ENCODE measurements around the gene CUL4B. TPM values are rescaled to one million over a fixed set of nuclear protein-coding genes. Genes with fewer than 3 reads are reported as not detected.

CUL4B gene
- total RNA-seq, 1 experiment from 2014 or later = 50.6 TPM

DNA sequence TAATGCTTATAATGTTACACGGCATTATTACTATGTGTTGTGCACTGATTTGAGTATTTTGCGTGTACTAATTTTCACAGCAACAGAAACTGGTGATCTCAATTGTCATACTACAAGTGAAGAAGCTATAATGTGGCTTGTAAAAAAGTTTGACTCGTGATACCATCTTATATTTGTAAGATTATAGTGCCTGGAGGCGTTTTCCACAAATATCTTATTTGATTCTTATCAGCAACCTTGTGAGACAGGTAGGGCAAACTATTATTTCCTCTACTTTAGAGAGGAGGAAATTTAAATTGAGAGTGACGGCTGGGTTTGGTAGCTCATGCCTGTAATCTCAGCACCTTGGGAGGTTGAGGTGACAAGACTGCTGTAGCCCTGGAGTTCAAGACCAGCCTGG lies 4.5 kb downstream of the CUL4B start:
- H3K79me2 ChIP-seq (ENCODE audit: low read length) = peaks cover 61% of the 10 kb centered on the region
- no peak overlapping the region for H3K27ac ChIP-seq (ENCODE audit: low read length)
- H3K4me1 ChIP-seq (ENCODE audit: low read length) = peaks cover 15% of the 10 kb centered on the region
- no peaks in the 10 kb centered on the region for H3K27me3 ChIP-seq (ENCODE audit: low read length)
- no peaks in the 10 kb centered on the region for H3K9me2 ChIP-seq (replicated peaks; ENCODE audit: insufficient read depth, low read length)
- DNase-seq = no peak
- no peaks in the 10 kb centered on the region for H4K20me1 ChIP-seq (ENCODE audit: insufficient read depth, low read depth, low read length)
- H3K4me3 ChIP-seq (ENCODE audit: low read length) = no peak overlapping the region
- H3K36me3 ChIP-seq (ENCODE audit: insufficient read depth, low read length) = peaks cover 16% of the 10 kb centered on the region
- H2AFZ ChIP-seq (ENCODE audit: low read length) = no peak overlapping the region
- H3K9ac ChIP-seq (ENCODE audit: low read length) = no peak overlapping the region
- no peak overlapping the region for H3K4me2 ChIP-seq (ENCODE audit: low read depth, low read length, poor library complexity, severe bottlenecking)
- no peaks in the 10 kb centered on the region for H3K9me3 ChIP-seq (ENCODE audit: low read length)

DNA sequence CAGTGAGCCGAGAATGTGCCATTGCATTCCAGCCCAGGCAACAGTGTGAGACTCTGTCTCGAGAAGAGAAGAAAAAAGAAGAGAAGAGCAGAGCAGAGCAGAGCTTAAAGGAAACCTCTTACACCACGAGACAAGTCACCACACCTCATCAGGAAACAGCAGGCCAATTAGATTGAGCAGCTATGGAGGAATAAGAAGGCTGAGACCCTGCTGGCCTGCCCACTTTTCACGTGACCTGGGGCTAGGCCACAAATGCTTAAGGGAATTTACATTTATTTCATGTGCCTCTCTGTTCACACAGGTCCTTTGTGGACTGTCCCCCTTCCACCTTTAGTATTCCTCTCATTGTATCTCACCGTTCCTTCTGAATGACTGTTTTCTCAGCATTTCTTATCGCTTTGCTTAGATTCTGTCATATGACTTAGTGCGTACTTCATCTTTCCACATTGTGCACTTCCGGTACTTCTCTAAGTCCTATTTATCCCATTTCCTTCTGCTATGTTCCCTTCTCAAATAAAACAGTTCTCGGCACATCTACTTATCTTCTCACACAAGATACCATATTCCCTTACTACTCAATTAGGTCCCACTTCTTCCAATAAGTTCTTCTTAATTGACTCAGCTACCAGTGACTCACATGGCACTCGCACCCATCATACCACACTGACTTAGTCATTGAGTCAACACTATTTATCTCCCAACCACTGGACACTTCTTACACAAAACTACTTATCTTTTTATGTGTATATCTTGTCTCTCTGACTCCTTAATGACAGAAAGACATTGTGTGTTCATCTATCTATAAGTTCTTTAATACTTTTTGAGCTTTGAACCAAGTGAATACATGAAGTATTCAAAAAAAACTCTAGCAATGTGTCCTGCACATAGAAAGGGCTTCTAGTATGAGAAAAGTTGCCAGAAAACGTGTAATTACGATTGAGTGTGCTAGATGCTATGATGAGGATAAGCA lies 11.0 kb downstream of the CUL4B start:
- Histone ChIP-seq H3K27me3 (ENCODE audit: low read length) (no peaks in the 10 kb centered on the region), H2AFZ (ENCODE audit: low read length) (no peak overlapping the region), H3K4me3 (ENCODE audit: low read length) (no peak overlapping the region), H3K79me2 (ENCODE audit: low read length) (peaks cover 44% of the 10 kb centered on the region), H3K36me3 (ENCODE audit: insufficient read depth, low read length) (peaks cover 17% of the 10 kb centered on the region; the same call in 1 of the 2 replicates), H4K20me1 (ENCODE audit: insufficient read depth, low read depth, low read length) (no peaks in the 10 kb centered on the region), H3K4me2 (ENCODE audit: low read depth, low read length, poor library complexity, severe bottlenecking) (no peak overlapping the region), H3K9me3 (ENCODE audit: low read length) (no peaks in the 10 kb centered on the region), H3K27ac (ENCODE audit: low read length) (no peak overlapping the region), H3K4me1 (ENCODE audit: low read length) (no peaks in the 10 kb centered on the region), H3K9me2 (replicated peaks; ENCODE audit: insufficient read depth, low read length) (no peaks in the 10 kb centered on the region), H3K9ac (ENCODE audit: low read length) (no peak overlapping the region)
- DNase-seq = no peak

DNA sequence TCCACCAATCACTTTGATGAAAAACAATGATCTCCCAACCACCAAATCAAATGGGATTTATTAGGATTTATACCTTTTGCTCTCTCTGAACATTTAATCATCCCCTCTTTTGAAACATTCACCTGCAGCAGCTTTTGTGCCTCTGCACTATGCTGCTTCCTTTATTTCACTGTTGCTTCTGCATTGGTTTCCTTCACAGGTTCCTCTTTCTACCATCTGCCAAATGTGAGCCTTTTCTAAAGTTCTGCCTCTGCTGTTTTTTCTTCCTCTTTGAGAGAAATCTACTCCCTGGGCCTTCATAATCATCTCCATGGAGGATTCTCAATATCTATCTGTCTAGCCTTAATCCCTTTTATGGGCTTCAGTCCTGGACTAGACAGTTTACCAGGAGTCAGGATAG lies 24.7 kb downstream of the CUL4B start:
- peaks cover 43% of the 10 kb centered on the region for H3K4me1 ChIP-seq (ENCODE audit: low read length)
- no peaks in the 10 kb centered on the region for H3K9me2 ChIP-seq (replicated peaks; ENCODE audit: insufficient read depth, low read length)
- no peaks in the 10 kb centered on the region for H4K20me1 ChIP-seq (ENCODE audit: insufficient read depth, low read depth, low read length)
- H3K36me3 ChIP-seq (ENCODE audit: insufficient read depth, low read length) = peaks cover 21% of the 10 kb centered on the region; the same call in 1 of the 2 replicates
- peak; percentile 72 for DNase-seq
- H3K4me3 ChIP-seq (ENCODE audit: low read length) = no peak overlapping the region
- peak overlapping the region; percentile 59 for H3K4me2 ChIP-seq (ENCODE audit: low read depth, low read length, poor library complexity, severe bottlenecking)
- peak overlapping the region; percentile 96 for H3K27ac ChIP-seq (ENCODE audit: low read length)
- no peak overlapping the region for H2AFZ ChIP-seq (ENCODE audit: low read length)
- H3K79me2 ChIP-seq (ENCODE audit: low read length) = no peaks in the 10 kb centered on the region
- peak overlapping the region; percentile 41 for H3K9ac ChIP-seq (ENCODE audit: low read length)
- H3K27me3 ChIP-seq (ENCODE audit: low read length) = no peaks in the 10 kb centered on the region
- H3K9me3 ChIP-seq (ENCODE audit: low read length) = no peaks in the 10 kb centered on the region

DNA sequence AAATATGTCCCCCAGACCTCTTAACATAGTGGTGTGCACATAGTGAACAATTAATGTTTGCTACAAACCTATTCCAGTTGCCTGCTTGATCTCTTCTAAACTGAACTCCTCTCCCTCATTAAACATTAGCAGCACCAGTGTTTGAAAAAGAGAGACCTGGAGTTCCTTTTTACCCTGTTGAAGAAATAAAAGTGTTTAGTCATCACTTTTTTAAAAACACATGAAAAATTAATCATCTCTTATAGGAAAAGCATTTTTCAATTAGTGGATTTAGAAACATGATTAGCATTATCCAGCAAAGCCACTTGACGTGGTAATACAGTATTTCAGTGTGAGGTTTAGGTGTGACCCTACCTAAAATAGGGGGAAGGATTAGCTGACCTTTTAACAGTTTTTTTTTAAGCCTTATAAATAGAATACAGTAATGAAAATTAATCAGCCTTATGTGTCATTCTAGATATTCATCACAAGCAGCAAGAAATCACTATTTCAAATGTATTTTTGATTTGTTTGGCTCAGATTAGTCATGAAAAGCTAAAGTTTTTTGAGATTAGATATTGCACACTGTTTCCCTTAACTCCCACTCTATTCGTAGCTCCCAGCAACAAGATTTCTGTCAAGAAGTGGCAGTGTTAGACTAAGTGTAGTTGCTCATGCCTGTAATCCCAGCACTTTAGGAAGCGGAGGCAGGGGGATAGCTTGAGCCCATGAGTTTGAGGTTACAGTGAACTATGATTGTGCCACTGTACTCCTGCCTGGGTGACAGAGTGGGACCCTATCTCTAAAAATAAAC lies 26.2 kb downstream of the CUL4B start:
- H3K27ac ChIP-seq (ENCODE audit: low read length) = peak overlapping the region; percentile 61
- peaks cover 24% of the 10 kb centered on the region; the same call in 1 of the 2 replicates for H3K36me3 ChIP-seq (ENCODE audit: insufficient read depth, low read length)
- no peaks in the 10 kb centered on the region for H3K9me3 ChIP-seq (ENCODE audit: low read length)

DNA sequence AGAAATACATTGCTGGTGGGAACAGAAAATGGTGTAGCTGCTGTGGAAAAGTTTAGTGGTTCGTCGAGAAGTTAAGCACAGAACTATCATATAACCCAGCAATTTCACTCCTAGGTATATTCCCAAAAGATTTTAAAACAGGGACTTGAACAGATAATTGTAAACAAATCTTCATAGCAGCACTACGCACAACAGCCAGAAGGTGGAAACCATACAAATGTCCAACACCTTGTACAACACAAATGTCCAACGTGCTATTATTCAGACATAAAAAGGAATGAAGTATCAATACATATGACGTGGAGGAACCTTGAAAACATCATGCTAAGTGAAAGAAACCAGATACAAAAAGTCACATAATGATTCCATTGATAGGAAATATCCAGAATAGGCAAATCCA lies 37.9 kb downstream of the CUL4B start:
- Histone ChIP-seq H3K36me3 (ENCODE audit: insufficient read depth, low read length) (peaks cover 8% of the 10 kb centered on the region), H3K27ac (ENCODE audit: low read length) (no peak overlapping the region), H3K79me2 (ENCODE audit: low read length) (no peaks in the 10 kb centered on the region), H3K4me3 (ENCODE audit: low read length) (no peak overlapping the region), H3K4me1 (ENCODE audit: low read length) (no peaks in the 10 kb centered on the region), H3K9me2 (replicated peaks; ENCODE audit: insufficient read depth, low read length) (no peaks in the 10 kb centered on the region), H3K4me2 (ENCODE audit: low read depth, low read length, poor library complexity, severe bottlenecking) (no peak overlapping the region), H4K20me1 (ENCODE audit: insufficient read depth, low read depth, low read length) (no peaks in the 10 kb centered on the region), H3K9me3 (ENCODE audit: low read length) (no peaks in the 10 kb centered on the region), H2AFZ (ENCODE audit: low read length) (no peak overlapping the region), H3K9ac (ENCODE audit: low read length) (no peak overlapping the region), H3K27me3 (ENCODE audit: low read length) (no peaks in the 10 kb centered on the region)
- no peak for DNase-seq

More for the DNA sequence above, 26.2 kb downstream of the CUL4B start:
- peaks cover 43% of the 10 kb centered on the region for H3K4me1 ChIP-seq (ENCODE audit: low read length)
- no peak overlapping the region for H3K9ac ChIP-seq (ENCODE audit: low read length)
- H3K79me2 ChIP-seq (ENCODE audit: low read length) = no peaks in the 10 kb centered on the region
- no peaks in the 10 kb centered on the region for H3K9me2 ChIP-seq (replicated peaks; ENCODE audit: insufficient read depth, low read length)
- no peak for DNase-seq
- H3K27me3 ChIP-seq (ENCODE audit: low read length) = no peaks in the 10 kb centered on the region
- no peak overlapping the region for H2AFZ ChIP-seq (ENCODE audit: low read length)
- H3K4me3 ChIP-seq (ENCODE audit: low read length) = no peak overlapping the region
- no peak overlapping the region for H3K4me2 ChIP-seq (ENCODE audit: low read depth, low read length, poor library complexity, severe bottlenecking)
- H4K20me1 ChIP-seq (ENCODE audit: insufficient read depth, low read depth, low read length) = no peaks in the 10 kb centered on the region

DNA sequence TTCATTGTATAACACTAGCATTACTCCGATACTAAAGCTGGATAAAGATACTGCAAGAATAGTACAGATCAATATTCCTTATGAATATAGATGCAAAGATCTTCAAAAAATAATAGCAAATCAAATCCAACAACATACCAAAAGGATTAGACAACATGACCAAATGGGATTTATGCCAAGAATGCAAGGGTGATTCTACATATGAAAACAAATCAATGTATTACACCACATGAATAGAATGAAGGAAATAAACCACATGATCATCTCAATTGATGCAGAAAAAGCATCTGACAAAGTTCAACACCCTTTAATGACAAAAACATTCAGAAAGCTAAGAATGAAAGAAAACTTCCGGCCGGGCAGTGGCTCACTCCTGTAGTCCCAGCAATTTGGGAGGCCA lies 42.8 kb downstream of the CUL4B start:
- Histone ChIP-seq H4K20me1 (ENCODE audit: insufficient read depth, low read depth, low read length) (no peaks in the 10 kb centered on the region), H3K4me3 (ENCODE audit: low read length) (no peak overlapping the region), H3K27ac (ENCODE audit: low read length) (no peak overlapping the region), H3K4me2 (ENCODE audit: low read depth, low read length, poor library complexity, severe bottlenecking) (no peak overlapping the region), H3K9me2 (replicated peaks; ENCODE audit: insufficient read depth, low read length) (no peaks in the 10 kb centered on the region), H3K79me2 (ENCODE audit: low read length) (no peaks in the 10 kb centered on the region), H3K27me3 (ENCODE audit: low read length) (no peaks in the 10 kb centered on the region), H3K9me3 (ENCODE audit: low read length) (no peaks in the 10 kb centered on the region), H3K4me1 (ENCODE audit: low read length) (no peaks in the 10 kb centered on the region), H2AFZ (ENCODE audit: low read length) (no peak overlapping the region), H3K36me3 (ENCODE audit: insufficient read depth, low read length) (no peaks in the 10 kb centered on the region), H3K9ac (ENCODE audit: low read length) (no peak overlapping the region)
- DNase-seq = no peak

DNA sequence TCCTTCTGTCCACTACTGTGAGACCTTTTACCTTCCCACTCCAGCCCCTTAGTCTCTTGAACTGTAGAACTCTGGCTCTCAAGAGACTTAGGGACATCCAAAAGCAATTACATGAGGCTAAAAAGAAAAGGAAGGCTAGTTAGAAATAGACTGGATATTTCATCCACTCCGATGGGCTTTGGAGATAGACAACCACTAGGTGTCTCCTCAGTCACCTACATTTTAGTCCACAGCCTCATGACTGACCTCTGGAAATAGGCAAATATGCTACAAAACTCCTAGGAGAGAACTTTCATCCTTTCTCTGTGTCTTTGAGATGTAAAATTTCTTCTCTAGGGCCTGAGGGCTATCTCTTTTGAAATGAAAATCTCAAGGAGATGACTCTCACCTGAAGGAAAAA lies 46.5 kb downstream of the CUL4B start:
- Histone ChIP-seq H3K27ac (ENCODE audit: low read length) (no peak overlapping the region), H3K9ac (ENCODE audit: low read length) (no peak overlapping the region), H3K9me3 (ENCODE audit: low read length) (no peaks in the 10 kb centered on the region), H3K9me2 (replicated peaks; ENCODE audit: insufficient read depth, low read length) (no peaks in the 10 kb centered on the region), H3K4me1 (ENCODE audit: low read length) (no peaks in the 10 kb centered on the region), H3K79me2 (ENCODE audit: low read length) (no peaks in the 10 kb centered on the region), H3K4me2 (ENCODE audit: low read depth, low read length, poor library complexity, severe bottlenecking) (no peak overlapping the region), H4K20me1 (ENCODE audit: insufficient read depth, low read depth, low read length) (no peaks in the 10 kb centered on the region), H3K4me3 (ENCODE audit: low read length) (no peak overlapping the region), H3K27me3 (ENCODE audit: low read length) (no peaks in the 10 kb centered on the region), H3K36me3 (ENCODE audit: insufficient read depth, low read length) (no peaks in the 10 kb centered on the region), H2AFZ (ENCODE audit: low read length) (no peak overlapping the region)
- DNase-seq = peak; percentile 46

DNA sequence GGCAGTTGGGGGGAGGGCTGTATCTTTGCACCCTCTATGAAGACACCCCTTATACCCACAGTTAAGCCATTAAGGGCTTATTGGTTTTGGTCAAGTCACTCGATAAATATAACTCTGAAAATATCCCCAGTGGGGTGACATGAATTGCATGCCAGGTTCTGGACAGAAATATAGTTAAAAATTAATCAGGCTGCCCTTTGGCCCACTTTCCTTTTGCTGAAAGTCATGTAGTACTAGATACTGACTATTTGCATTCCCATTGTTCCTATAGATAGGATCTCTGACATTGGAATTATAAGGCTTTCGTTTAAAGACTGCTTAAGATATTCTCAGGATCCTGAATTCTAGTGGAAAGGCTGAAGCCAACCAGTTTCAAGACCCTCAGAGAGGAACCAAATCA lies 48.1 kb downstream of the CUL4B start:
- Histone ChIP-seq H3K27me3 (ENCODE audit: low read length) (no peaks in the 10 kb centered on the region), H3K79me2 (ENCODE audit: low read length) (no peaks in the 10 kb centered on the region), H3K4me3 (ENCODE audit: low read length) (no peak overlapping the region), H2AFZ (ENCODE audit: low read length) (no peak overlapping the region), H3K27ac (ENCODE audit: low read length) (no peak overlapping the region), H3K4me1 (ENCODE audit: low read length) (no peaks in the 10 kb centered on the region), H3K9me3 (ENCODE audit: low read length) (no peaks in the 10 kb centered on the region), H4K20me1 (ENCODE audit: insufficient read depth, low read depth, low read length) (no peaks in the 10 kb centered on the region), H3K9ac (ENCODE audit: low read length) (no peak overlapping the region), H3K4me2 (ENCODE audit: low read depth, low read length, poor library complexity, severe bottlenecking) (no peak overlapping the region), H3K9me2 (replicated peaks; ENCODE audit: insufficient read depth, low read length) (no peaks in the 10 kb centered on the region), H3K36me3 (ENCODE audit: insufficient read depth, low read length) (no peaks in the 10 kb centered on the region)
- DNase-seq = no peak

Data from Karpas-422 (cell line).